ENCODE data around the gene PVALEF.

GRCh38 chr17:81158688-81159590, 6.4 kb upstream of the PVALEF start:
- no peak for TF ChIP-seq POLR2AphosphoS5 (IDR thresholded peaks at IDR 0.05)
- no peak for TF ChIP-seq EP300 (IDR thresholded peaks at IDR 0.05)
- TF ChIP-seq CTCF (IDR thresholded peaks at IDR 0.05), result no peak
- TF ChIP-seq POLR2A (IDR thresholded peaks at IDR 0.05; ENCODE audit: low read depth), result no peak

Data from esophagus muscularis mucosa (tissue), 4 donors.